H1 (cell line): ENCODE data around the gene MAGI1. TPM values are rescaled to one million over a fixed set of nuclear protein-coding genes. Genes with fewer than 3 reads are reported as not detected.

ENCODE experiments used
- CHD2 ChIP-seq: IDR thresholded peaks from 2 replicates; pipeline ENCODE4 v1.6.1; 2012; ENCODE audit warnings: low read length, improper control_type of control experiment
- CTCF ChIP-seq, 3 experiments: IDR thresholded peaks; 1 replicate in 2 of 3; 2 replicates in 1 of 3; pipeline versions ENCODE4 v1.5.1 to v1.6.1; 2011; ENCODE audit warnings: low read length in 3 of 3, mild to moderate bottlenecking in 3 of 3, inconsistent platforms in 2 of 3, low read depth in 1 of 3, moderate library complexity in 1 of 3; ENCODE audit not compliant: insufficient read depth in 1 of 3; ENCODE audit errors: control extremely low read depth in 1 of 3
- GTF2F1 ChIP-seq: IDR thresholded peaks from 2 replicates; pipeline ENCODE4 v1.6.1; 2012; ENCODE audit warnings: low read depth, low read length, improper control_type of control experiment, borderline replicate concordance
- MAFK ChIP-seq: IDR thresholded peaks from 2 replicates; pipeline ENCODE4 v1.6.1; 2012; ENCODE audit warnings: low read depth, mild to moderate bottlenecking, improper control_type of control experiment, low read length
- SP4 ChIP-seq: IDR thresholded peaks from 2 replicates; pipeline ENCODE4 v1.6.1; 2012; ENCODE audit warnings: low read length, inconsistent platforms
- ZNF274 ChIP-seq: IDR thresholded peaks from 2 replicates; pipeline ENCODE4 v1.7.0; 2012; ENCODE audit warnings: low read length, borderline replicate concordance; ENCODE audit errors: extremely low read depth
- polyA plus RNA-seq, 7 experiments: library from polyadenylated mRNA; depleted of rRNA in 3 of 7; stranded (reverse) in 5 of 7; unstranded in 2 of 7; fragments of >200 nt in 5 of 7; fragments of 200-250 nt in 2 of 7; gene quantifications; 1 replicate in 5 of 7; 2 replicates in 1 of 7; 4 replicates in 1 of 7; pipeline versions ENCODE4 v1.2.1 to v1.2.3, GENCODE V29; 2011 to 2013; ENCODE audit warnings: missing spikeins in 2 of 7, mixed read lengths in 2 of 7
- total RNA-seq: library from RNA; stranded (reverse); fragmentation: NEBNext Ultra II Directional; extraction: Animal tissue kit (Norgen Biotek cat#: 25700); gene quantifications from 2 replicates; pipeline ENCODE4 v1.2.1, GENCODE V29; 2021

The MAGI1 gene
- total and polyA plus RNA-seq, 2 of the 8 experiments (the other 6 are each of a cell fraction or from before 2014, with no cell fraction given): 19.8 to 78.0 TPM

- TF ChIP-seq CTCF (IDR thresholded peaks at IDR 0.05; ENCODE audit: control extremely low read depth in 1 of 3, insufficient read depth in 1 of 3, low read depth in 1 of 3, low read length in 3 of 3) (no peak), MAFK (no peak), SP4 (no peak), ZNF274 (no peak), CHD2 (no peak), GTF2F1 (no peak)
Observed at GRCh38 chr3:65413891-65414290, 624.8 kb downstream of the MAGI1 start (continued).
